SU-DHL-6 (cell line): ENCODE measurements around the gene KRT10.

Experiments
- EZH2phosphoT487 ChIP-seq: fragments of 200-600 bp; sonication (generic), shearing (Covaris generic); conservative IDR thresholded peaks from 2 replicates; pipeline ENCODE4 v1.6.1; 2018; ENCODE audit warnings: mild to moderate bottlenecking, antibody characterized with exemption, low read length, moderate library complexity, mixed read lengths
- TF ChIP-seq, protein P1 (sequence below): fragments of 200-600 bp; sonication (generic); IDR thresholded peaks from one replicate; pipeline ENCODE4 v1.5.1; 2017; ENCODE audit warnings: antibody characterized with exemption, mild to moderate bottlenecking, low read length, moderate library complexity; ENCODE audit not compliant: insufficient read depth, poor library complexity, severe bottlenecking

GRCh38 chr17:40794466-40794865 lies 27.9 kb downstream of the KRT10 start:
- TF ChIP-seq, protein P1, sequence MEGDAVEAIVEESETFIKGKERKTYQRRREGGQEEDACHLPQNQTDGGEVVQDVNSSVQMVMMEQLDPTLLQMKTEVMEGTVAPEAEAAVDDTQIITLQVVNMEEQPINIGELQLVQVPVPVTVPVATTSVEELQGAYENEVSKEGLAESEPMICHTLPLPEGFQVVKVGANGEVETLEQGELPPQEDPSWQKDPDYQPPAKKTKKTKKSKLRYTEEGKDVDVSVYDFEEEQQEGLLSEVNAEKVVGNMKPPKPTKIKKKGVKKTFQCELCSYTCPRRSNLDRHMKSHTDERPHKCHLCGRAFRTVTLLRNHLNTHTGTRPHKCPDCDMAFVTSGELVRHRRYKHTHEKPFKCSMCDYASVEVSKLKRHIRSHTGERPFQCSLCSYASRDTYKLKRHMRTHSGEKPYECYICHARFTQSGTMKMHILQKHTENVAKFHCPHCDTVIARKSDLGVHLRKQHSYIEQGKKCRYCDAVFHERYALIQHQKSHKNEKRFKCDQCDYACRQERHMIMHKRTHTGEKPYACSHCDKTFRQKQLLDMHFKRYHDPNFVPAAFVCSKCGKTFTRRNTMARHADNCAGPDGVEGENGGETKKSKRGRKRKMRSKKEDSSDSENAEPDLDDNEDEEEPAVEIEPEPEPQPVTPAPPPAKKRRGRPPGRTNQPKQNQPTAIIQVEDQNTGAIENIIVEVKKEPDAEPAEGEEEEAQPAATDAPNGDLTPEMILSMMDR: no peak
- TF ChIP-seq EZH2phosphoT487: no peak
